Measurements from ENCODE around the gene ENAH.

Gene ENAH

DNA sequence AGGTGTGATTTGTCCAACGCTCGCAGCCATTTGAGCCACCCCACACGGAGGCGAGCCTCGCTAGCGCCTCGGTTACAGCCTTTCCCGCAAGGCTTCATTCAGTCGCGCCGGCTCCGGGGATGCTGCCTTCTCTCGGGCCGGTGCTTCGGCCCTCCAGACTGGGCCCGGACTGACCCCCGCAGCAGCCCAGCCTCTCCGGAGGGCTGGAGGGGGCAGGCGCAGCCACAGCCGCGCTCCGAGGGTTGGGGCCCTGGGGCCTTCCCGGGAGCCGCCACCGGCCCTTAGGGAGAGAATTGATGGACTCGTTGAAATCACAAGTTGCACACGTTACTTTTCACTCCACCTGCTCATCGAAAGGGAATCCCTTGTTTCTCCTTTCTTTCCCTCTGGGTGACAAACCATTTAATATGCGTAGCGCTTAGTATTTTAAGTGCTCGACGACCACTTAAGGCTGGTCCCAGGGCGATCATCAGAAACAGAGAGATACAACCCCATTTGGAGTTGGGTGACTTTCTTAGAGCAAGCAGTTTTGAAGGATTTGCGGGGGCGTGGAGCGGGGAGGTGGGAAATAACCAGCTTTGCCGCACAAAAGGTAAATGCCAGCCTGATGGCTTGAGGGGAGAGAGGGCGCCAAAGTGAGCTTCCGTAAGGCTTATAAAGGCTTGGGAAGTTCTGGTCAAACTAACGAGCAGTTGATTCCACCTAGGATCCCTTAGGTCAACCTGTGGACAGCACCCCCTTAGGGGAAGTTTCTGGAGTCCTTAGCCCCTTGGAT is 24.6 kb upstream of the ENAH start:
- no peak for DNase-seq (ENCODE audit: low read depth)
- in situ Hi-C loops (cut with HindIII; ENCODE audit: low sequenced_read_pairs): no loop called here
- no peak overlapping the region for H3K4me3 ChIP-seq (ENCODE audit: low read depth, low read length)
- TF ChIP-seq, protein P1, sequence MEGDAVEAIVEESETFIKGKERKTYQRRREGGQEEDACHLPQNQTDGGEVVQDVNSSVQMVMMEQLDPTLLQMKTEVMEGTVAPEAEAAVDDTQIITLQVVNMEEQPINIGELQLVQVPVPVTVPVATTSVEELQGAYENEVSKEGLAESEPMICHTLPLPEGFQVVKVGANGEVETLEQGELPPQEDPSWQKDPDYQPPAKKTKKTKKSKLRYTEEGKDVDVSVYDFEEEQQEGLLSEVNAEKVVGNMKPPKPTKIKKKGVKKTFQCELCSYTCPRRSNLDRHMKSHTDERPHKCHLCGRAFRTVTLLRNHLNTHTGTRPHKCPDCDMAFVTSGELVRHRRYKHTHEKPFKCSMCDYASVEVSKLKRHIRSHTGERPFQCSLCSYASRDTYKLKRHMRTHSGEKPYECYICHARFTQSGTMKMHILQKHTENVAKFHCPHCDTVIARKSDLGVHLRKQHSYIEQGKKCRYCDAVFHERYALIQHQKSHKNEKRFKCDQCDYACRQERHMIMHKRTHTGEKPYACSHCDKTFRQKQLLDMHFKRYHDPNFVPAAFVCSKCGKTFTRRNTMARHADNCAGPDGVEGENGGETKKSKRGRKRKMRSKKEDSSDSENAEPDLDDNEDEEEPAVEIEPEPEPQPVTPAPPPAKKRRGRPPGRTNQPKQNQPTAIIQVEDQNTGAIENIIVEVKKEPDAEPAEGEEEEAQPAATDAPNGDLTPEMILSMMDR (IDR thresholded peaks at IDR 0.05; ENCODE audit: low read depth, low read length, missing control alignments): no peak

DNA sequence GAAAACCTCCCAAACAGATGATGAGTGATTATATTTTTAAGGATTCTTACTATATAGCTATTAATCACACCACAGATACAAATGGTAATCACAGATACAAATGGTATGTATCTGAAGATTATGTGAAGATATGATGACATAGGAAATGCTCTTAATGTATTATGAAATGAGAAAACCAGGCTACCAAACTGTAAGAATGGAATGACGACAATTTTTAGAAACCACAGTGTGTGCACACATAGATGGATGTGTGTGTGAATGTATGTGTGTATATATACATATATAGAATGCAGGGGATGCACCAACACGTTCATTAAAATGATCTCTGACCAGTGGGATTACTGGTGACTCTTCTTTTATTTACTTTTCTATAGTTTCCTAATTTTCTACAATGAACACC is 21.5 kb upstream of the ENAH start:
- in situ Hi-C loops (cut with HindIII; ENCODE audit: low sequenced_read_pairs): no loop called here
- TF ChIP-seq, protein P1 (IDR thresholded peaks at IDR 0.05; ENCODE audit: low read depth, low read length, missing control alignments): no peak
- DNase-seq (ENCODE audit: low read depth): no peak
- no peak overlapping the region for H3K4me3 ChIP-seq (ENCODE audit: low read depth, low read length)

DNA sequence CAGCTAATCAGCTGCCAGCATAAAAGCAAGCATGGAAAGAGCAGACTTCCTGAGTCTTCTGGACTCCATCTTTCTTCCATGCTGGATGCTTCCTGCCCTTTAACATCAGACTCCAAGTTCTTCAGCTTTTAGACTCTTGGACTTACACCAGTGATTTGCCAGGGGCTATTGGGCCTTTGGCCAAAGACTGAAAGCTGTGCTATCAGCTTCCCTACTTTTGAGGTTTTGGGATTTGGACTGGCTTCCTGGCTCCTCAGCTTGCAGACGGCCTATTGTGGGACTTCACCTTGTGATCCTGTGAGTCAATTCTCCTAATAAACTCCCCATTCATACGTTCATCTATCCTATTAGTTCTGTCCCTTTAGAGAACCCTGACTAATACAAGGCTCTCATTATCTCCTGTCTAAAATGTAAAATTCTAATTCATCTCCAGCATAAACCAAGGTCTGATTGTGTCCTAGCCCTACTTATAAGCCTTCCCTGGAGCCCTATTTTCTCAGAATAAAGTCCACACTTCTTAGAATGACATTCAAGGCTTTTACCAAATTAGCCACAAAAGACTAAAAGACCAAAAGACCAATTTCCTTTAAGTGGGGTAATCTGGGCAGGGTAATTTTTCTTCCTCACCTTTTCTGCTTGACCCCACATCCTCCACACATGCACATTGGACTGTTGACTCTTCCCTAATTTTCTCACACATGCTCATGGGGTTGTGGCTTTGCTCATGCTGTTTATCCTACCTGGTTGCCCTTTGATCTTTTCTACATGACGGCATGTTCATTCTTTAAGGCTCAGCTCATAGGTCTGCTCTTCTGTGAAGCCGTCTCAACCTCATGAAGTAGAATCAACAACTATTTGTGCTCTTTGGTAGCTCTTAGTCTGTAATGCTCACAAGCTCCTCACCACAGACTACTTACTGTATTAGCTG is 18.1 kb upstream of the ENAH start:
- TF ChIP-seq, protein P1 (IDR thresholded peaks at IDR 0.05; ENCODE audit: low read depth, low read length, missing control alignments): no peak
- DNase-seq (ENCODE audit: low read depth): no peak
- in situ Hi-C loops (cut with HindIII; ENCODE audit: low sequenced_read_pairs): no loop called here
- no peak overlapping the region for H3K4me3 ChIP-seq (ENCODE audit: low read depth, low read length)

DNA sequence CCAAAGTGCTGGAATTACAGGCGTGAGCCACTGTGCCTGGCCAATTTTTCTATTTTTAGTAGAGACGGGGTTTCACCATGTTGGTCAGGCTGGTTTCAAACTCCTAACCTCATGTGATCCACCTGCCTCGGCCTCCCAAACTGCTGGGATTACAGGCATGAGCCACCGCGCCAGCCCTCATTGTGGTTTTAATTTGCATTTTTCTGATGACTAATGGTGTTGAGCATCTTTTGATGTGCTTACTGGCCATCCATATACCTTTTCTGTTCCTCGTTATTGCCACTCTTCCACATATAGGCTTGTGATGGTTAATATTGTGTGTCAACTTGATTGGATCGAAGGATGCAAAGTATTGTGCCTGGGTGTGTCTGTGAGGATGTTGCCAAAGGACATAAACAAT is 17.4 kb upstream of the ENAH start:
- DNase-seq (ENCODE audit: low read depth): no peak
- TF ChIP-seq, protein P1 (IDR thresholded peaks at IDR 0.05; ENCODE audit: low read depth, low read length, missing control alignments): no peak
- no peak overlapping the region for H3K4me3 ChIP-seq (ENCODE audit: low read depth, low read length)
- in situ Hi-C loops (cut with HindIII; ENCODE audit: low sequenced_read_pairs): no loop called here

DNA sequence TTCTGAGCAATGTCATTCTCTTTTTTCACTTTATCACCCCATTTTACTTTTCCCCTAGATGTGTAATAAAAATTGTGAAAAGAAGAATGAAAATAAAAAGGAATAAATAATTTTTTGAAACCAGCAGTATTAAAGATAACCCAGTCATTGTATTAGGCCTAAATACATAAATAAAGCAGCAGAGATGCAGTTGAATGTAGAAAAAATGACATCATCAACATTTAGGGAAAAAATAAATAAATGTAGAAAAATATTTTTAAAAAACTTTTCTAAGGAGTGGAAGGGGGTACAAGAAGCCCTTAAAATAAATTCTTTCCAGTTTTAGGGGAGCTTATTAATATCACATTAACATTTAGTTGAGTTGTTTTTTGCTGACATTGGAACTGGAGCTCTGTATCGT is 15.3 kb upstream of the ENAH start:
- no peak for DNase-seq (ENCODE audit: low read depth)
- H3K4me3 ChIP-seq (ENCODE audit: low read depth, low read length): no peak overlapping the region
- in situ Hi-C loops (cut with HindIII; ENCODE audit: low sequenced_read_pairs): no loop called here
- TF ChIP-seq, protein P1 (IDR thresholded peaks at IDR 0.05; ENCODE audit: low read depth, low read length, missing control alignments): no peak

DNA sequence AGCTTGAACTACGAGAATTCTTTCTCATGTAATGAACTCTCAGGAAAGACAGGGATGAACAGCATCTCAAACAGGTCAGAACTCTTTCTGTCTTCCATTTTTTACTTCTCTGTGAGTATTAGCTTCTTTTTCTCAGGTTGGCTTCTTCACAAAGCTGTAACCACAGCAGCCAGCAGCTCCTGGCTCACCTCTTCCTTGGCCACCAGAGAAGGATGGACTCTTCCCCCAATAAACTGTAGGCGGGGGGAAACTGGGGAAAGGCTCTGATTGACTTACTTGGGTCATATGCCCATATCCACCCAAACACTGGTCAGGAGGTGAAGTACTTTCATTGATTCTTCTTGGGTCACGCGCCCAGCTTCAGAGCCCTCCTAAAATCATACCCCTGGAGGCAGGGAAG is 14.4 kb upstream of the ENAH start:
- TF ChIP-seq, protein P1 (IDR thresholded peaks at IDR 0.05; ENCODE audit: low read depth, low read length, missing control alignments): no peak
- H3K4me3 ChIP-seq (ENCODE audit: low read depth, low read length): no peak overlapping the region
- in situ Hi-C loops (cut with HindIII; ENCODE audit: low sequenced_read_pairs): no loop called here
- no peak for DNase-seq (ENCODE audit: low read depth)

Measured in astrocyte of the cerebellum (primary cell).